Measurements from ENCODE around the gene LSM2. TPM values are rescaled to one million over a fixed set of nuclear protein-coding genes. Genes with fewer than 3 reads are reported as not detected.

The LSM2 gene
- total and polyA plus RNA-seq, 9 of the 15 experiments (the other 6 are each of a cell fraction or from before 2014, with no cell fraction given): 154 to 407 (median 223) TPM

GRCh38 chr6:31806470-31807272 is at the start of gene LSM2 (continued):
- TF ChIP-seq, protein P1, sequence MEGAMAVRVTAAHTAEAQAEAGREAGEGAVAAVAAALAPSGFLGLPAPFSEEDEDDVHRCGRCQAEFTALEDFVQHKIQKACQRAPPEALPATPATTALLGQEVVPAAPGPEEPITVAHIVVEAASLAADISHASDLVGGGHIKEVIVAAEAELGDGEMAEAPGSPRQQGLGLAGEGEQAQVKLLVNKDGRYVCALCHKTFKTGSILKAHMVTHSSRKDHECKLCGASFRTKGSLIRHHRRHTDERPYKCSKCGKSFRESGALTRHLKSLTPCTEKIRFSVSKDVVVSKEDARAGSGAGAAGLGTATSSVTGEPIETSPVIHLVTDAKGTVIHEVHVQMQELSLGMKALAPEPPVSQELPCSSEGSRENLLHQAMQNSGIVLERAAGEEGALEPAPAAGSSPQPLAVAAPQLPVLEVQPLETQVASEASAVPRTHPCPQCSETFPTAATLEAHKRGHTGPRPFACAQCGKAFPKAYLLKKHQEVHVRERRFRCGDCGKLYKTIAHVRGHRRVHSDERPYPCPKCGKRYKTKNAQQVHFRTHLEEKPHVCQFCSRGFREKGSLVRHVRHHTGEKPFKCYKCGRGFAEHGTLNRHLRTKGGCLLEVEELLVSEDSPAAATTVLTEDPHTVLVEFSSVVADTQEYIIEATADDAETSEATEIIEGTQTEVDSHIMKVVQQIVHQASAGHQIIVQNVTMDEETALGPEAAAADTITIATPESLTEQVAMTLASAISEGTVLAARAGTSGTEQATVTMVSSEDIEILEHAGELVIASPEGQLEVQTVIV (CRISPR knock-in tag; IDR thresholded peaks at IDR 0.05; ENCODE audit: borderline replicate concordance): no peak
- TF ChIP-seq, protein P2, sequence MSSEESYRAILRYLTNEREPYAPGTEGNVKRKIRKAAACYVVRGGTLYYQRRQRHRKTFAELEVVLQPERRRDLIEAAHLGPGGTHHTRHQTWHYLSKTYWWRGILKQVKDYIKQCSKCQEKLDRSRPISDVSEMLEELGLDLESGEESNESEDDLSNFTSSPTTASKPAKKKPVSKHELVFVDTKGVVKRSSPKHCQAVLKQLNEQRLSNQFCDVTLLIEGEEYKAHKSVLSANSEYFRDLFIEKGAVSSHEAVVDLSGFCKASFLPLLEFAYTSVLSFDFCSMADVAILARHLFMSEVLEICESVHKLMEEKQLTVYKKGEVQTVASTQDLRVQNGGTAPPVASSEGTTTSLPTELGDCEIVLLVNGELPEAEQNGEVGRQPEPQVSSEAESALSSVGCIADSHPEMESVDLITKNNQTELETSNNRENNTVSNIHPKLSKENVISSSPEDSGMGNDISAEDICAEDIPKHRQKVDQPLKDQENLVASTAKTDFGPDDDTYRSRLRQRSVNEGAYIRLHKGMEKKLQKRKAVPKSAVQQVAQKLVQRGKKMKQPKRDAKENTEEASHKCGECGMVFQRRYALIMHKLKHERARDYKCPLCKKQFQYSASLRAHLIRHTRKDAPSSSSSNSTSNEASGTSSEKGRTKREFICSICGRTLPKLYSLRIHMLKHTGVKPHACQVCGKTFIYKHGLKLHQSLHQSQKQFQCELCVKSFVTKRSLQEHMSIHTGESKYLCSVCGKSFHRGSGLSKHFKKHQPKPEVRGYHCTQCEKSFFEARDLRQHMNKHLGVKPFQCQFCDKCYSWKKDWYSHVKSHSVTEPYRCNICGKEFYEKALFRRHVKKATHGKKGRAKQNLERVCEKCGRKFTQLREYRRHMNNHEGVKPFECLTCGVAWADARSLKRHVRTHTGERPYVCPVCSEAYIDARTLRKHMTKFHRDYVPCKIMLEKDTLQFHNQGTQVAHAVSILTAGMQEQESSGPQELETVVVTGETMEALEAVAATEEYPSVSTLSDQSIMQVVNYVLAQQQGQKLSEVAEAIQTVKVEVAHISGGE (CRISPR knock-in tag; IDR thresholded peaks at IDR 0.05): peak in 1 of 3 experiments; percentile 89; a peak in 2 of 6 replicates
- peak; percentile 59; the same call in 1 of the 2 replicates for TF ChIP-seq ZNF431 (CRISPR knock-in tag; IDR thresholded peaks at IDR 0.05)
- peak; percentile 68 for TF ChIP-seq SMAD3 (CRISPR knock-in tag; conservative IDR thresholded peaks at IDR 0.05)
- TF ChIP-seq MECOM (CRISPR knock-in tag; IDR thresholded peaks at IDR 0.05): no peak
- TF ChIP-seq ELK3 (CRISPR knock-in tag; IDR thresholded peaks at IDR 0.05): peak; percentile 71; the same call in 1 of the 2 replicates
- TF ChIP-seq, protein P3, sequence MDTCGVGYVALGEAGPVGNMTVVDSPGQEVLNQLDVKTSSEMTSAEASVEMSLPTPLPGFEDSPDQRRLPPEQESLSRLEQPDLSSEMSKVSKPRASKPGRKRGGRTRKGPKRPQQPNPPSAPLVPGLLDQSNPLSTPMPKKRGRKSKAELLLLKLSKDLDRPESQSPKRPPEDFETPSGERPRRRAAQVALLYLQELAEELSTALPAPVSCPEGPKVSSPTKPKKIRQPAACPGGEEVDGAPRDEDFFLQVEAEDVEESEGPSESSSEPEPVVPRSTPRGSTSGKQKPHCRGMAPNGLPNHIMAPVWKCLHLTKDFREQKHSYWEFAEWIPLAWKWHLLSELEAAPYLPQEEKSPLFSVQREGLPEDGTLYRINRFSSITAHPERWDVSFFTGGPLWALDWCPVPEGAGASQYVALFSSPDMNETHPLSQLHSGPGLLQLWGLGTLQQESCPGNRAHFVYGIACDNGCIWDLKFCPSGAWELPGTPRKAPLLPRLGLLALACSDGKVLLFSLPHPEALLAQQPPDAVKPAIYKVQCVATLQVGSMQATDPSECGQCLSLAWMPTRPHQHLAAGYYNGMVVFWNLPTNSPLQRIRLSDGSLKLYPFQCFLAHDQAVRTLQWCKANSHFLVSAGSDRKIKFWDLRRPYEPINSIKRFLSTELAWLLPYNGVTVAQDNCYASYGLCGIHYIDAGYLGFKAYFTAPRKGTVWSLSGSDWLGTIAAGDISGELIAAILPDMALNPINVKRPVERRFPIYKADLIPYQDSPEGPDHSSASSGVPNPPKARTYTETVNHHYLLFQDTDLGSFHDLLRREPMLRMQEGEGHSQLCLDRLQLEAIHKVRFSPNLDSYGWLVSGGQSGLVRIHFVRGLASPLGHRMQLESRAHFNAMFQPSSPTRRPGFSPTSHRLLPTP (IDR thresholded peaks at IDR 0.05; ENCODE audit: borderline replicate concordance, extremely low read depth, insufficient read length): no peak
- no peak for TF ChIP-seq SMARCB1 (IDR thresholded peaks at IDR 0.05; ENCODE audit: insufficient read length, low read depth)
- no peak; a peak in 1 of 4 replicates for TF ChIP-seq SIX5 (IDR thresholded peaks at IDR 0.05; ENCODE audit: borderline replicate concordance in 1 of 2, insufficient read depth in 1 of 2, low read depth in 1 of 2, low read length in 2 of 2)
- TF ChIP-seq MBD1 (CRISPR knock-in tag; IDR thresholded peaks at IDR 0.05): no peak
